ENCODE results near the gene TUBGCP2. TPM values are rescaled to one million over a fixed set of nuclear protein-coding genes. Genes with fewer than 3 reads are reported as not detected.

TUBGCP2 gene
- total and polyA plus RNA-seq, 12 donors = 31.5 to 77.6 (median 37.3) TPM

GRCh38 chr10:133353202-133353959 lies 44.7 kb upstream of the TUBGCP2 start:
- ATAC-seq (no peak), DNase-seq (no peak)
- Histone ChIP-seq H3K4me1 (peaks cover 4 to 25% (median 15%) of the 10 kb centered on the region in 9 donors), H3K27me3 (peaks cover 0 to 23% (median under 1%) of the 10 kb centered on the region in 7 donors), H3K9me3 (no peaks in the 10 kb centered on the region), H3K4me3 (no peak overlapping the region), H3K36me3 (peaks cover 0 to 3% (median 0%) of the 10 kb centered on the region in 9 donors), H3K27ac (no peak overlapping the region)
- TF ChIP-seq CTCF (IDR thresholded peaks at IDR 0.05) = no peak
- WGBS, 2 donors = 82 to 83% methylated on average over 16 of the region's 16 CpGs
- intact Hi-C loops (cut with DNase I) = no loop called here

DNA sequence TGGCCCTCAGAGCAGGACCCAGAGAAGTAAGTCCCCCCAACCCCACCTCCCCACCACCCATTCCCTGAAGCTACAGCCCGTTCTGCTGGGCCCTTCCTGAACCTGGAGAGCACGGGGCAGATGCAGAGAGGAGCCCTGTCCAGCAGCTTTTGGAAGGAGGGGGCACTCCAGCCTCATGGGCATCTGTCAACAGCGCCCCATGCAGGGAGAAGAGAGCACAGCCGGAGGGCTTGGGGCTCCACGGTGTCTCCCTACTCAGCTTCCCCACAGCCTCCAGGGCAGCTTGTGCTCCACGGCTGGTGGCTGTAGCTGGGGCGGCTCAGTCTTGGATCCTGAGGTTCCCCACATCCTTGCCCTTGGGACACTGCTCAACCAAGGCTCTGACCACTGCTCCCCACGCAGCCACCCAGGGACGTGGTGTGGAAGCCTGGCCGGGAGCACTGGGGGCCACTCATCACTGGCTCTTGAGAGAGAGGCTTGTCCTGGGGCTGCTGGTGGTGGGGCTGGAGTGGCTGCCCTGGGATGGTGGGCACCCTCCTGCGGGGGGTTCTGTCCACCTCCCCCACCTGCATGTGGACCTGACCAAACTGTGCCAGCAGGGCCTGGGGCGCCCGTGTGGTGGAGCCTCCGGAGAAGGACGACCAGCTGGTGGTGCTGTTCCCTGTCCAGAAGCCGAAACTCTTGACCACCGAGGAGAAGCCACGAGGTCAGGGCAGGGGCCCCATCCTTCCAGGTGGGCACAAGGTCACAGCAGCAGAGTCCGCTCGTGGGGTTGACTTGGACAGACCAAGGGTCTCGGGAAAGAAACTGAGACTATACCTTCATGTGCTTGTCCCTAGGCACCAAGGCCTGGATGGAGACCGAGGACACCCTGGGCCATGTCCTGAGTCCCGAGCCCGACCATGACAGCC lies 43.0 kb upstream of the TUBGCP2 start:
- Histone ChIP-seq H3K36me3 (peaks cover 0 to 3% (median 0%) of the 10 kb centered on the region in 9 donors), H3K27me3 (peaks cover 0 to 40% (median 18%) of the 10 kb centered on the region in 7 donors), H3K9me3 (no peaks in the 10 kb centered on the region), H3K4me1 (peaks cover 1 to 12% (median 7%) of the 10 kb centered on the region in 9 donors), H3K27ac (no peak overlapping the region), H3K4me3 (no peak overlapping the region)
- no peak for ATAC-seq
- intact Hi-C loops (cut with DNase I) = no loop called here
- peak in 1 of 9 donors; percentile 10 for TF ChIP-seq CTCF (IDR thresholded peaks at IDR 0.05)
- no peak for DNase-seq
- 60 to 63% methylated on average over 24 of the region's 24 CpGs for WGBS, 2 donors

DNA sequence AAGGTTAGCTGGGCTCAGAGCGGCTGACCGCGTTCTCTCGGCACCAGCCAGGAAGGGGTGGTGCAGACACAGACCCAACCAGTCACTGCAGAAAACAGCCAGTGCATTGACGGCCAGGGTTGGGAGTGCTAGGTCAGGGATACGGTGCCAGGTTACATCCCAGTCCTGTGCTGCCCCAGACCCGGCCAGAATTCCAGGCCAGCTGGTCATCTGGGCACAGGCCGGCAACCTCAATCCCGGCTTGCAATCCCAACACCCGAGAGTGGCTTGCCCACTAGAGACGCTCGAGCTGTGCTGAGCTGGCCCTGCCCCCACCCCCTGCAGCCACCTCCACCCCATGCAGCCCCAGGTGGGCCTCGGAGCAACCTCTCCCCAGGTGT lies 42.3 kb upstream of the TUBGCP2 start:
- Histone ChIP-seq H3K4me3 (no peak overlapping the region), H3K27me3 (peaks cover 0 to 47% (median 25%) of the 10 kb centered on the region in 7 donors), H3K36me3 (peaks cover 0 to 3% (median 0%) of the 10 kb centered on the region in 9 donors), H3K27ac (no peak overlapping the region), H3K9me3 (no peaks in the 10 kb centered on the region), H3K4me1 (peaks cover 0 to 4% (median 0%) of the 10 kb centered on the region in 9 donors)
- DNase-seq (no peak), ATAC-seq (no peak)
- intact Hi-C loops (cut with DNase I) = no loop called here
- no peak for TF ChIP-seq CTCF (IDR thresholded peaks at IDR 0.05)
- 39 to 51% methylated on average over 13 of the region's 13 CpGs for WGBS, 2 donors

DNA sequence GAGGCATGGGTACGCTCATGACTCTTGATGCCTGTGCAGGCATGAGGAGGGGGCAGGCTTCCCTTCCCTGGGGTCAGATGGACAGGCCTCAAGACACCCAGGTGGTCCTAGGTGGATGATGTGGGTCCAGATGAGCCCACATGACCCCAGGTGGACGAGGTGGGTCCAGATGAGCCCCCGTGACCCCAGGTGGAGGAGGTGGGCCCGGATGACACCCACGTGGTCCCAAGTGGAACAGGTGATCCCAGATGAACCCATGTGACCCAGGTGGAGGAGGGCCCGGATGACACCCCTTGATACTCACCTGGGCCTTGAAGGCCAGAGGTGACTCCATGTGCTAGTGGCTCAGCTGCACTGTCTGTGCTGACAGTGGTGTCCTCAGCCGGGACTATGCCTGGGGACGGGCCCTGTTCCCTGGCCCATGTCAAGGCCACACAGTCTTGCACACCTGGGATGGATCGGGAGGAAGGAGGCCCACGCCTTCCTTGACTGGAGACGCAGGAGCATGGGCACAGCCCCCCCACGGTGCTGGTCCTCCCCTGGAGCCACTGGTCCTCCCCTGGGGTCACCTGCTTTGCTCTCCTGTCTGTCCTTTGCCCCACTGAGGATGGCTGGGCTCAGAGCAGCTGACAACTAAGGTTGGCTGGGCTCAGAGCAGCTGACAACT lies 41.7 kb upstream of the TUBGCP2 start:
- ATAC-seq (no peak), DNase-seq (no peak)
- Histone ChIP-seq H3K4me1 (peaks cover 0 to 4% (median 0%) of the 10 kb centered on the region in 9 donors), H3K4me3 (no peak overlapping the region), H3K27me3 (peaks cover 0 to 49% (median 30%) of the 10 kb centered on the region in 7 donors), H3K9me3 (no peaks in the 10 kb centered on the region), H3K36me3 (peaks cover 0 to 3% (median 0%) of the 10 kb centered on the region in 9 donors), H3K27ac (no peak overlapping the region)
- TF ChIP-seq CTCF (IDR thresholded peaks at IDR 0.05) = no peak
- intact Hi-C loops (cut with DNase I) = no loop called here
- WGBS, 2 donors = 72 to 80% methylated on average over 12 of the region's 12 CpGs
